GM18502 (cell line): ENCODE results near the gene GCLC.

Source experiments
- ATAC-seq: cut with Tn5 transposase; IDR thresholded peaks from one replicate; pipeline ENCODE4 v1.9.1; 2021; ENCODE audit warnings: mild to moderate bottlenecking; ENCODE audit not compliant: unreplicated experiment, poor library complexity

GCLC gene

GRCh38 chr6:53528107-53528506 lies 16.8 kb downstream of the GCLC start:
- ATAC-seq: no peak

DNA sequence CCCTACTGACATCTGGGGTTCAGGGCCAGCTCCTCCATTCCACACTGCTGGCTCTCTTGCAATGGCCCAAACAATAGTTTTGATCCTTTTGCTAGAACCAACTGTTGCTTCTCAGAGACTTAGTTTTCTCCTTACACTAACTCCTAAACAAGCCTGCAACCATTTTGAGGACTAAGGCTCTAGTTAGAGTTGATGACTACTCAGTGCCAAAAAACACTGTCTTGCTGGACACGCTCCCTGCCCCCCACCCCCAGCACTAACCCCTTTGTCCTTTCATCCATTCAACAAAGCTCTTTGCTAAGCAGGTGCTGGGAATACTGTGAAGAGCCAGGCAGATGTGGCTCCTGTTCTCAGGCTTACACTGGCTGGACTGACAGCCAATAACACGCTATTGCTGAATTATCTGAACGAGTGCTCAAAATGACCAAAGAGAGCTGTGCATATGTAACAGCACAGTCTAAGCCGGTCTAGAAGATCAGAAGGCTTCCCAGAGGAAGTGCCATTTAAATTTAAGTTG lies 17.6 kb downstream of the GCLC start:
- no peak for ATAC-seq

GRCh38 chr6:53526000-53526399 lies 18.9 kb downstream of the GCLC start:
- no peak for ATAC-seq

- no peak for ATAC-seq
Observed at GRCh38 chr6:53524455-53524815, 20.5 kb downstream of the GCLC start.

GRCh38 chr6:53523511-53524454 lies 21.1 kb downstream of the GCLC start:
- no peak for ATAC-seq

- ATAC-seq: no peak
Observed at GRCh38 chr6:53520320-53520928, 24.5 kb downstream of the GCLC start.

GRCh38 chr6:53518862-53519261 lies 26.0 kb downstream of the GCLC start:
- ATAC-seq: no peak

GRCh38 chr6:53517021-53517420 lies 27.9 kb downstream of the GCLC start:
- ATAC-seq: no peak

DNA sequence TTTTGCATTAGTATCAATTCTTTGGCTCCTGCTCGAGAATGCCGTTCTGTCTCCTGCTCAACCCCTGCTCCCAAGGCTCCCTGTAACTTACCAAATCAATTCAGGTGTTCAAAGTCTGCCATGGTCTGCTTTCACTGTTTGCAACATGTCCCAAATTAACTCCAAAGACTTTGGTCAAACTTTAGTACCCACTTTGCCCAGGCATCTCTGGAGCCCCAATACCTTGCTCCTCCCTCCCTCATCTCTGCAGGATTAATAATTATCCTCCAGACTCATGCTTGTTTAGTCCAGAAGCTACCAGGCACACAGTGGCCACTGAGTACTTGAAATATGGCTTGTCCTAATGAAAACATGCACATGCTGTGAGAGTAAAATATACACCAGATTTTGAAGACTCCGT lies 30.2 kb downstream of the GCLC start:
- ATAC-seq: no peak

DNA sequence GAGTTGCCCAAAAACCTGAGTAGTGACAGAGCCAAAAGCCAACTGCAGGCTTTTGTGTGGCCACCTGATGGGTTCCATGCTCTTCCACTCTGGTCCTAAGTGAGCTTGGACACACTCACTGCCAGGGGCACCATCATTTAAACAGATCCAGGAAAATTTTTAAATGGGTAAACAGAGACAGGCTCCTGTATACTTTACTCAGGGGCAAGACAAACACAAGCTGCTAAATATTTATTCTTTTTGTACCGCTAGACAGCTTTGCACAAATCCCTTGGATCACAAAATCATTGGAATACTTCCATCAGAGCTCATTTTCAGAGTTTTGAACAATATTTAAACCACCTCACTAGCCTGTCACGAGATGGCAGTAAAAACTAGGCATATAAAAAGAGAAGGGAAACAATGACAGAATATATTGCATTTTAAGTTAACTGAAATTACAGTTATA lies 31.4 kb downstream of the GCLC start:
- ATAC-seq: no peak

DNA sequence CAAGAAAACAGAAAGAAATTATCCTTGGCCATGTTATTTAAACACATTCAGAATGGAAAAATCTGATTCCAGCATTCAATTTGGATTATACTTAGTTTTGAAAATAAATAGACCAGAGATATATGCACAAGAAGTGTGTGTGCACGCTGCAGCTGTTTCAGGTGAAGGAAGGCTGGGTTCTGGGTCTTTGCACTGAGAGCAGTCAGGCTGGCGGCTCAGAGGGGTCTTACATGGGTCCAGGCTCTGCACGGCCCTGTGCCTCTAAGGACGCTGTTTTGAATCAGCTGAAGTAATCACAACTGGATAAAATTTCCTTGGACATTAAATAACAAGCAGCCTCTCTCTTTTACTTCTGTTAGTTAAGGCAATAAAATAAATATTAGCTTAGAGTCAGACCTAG lies 31.8 kb downstream of the GCLC start:
- no peak for ATAC-seq

- ATAC-seq: no peak
Observed at GRCh38 chr6:53512626-53513025, 32.3 kb downstream of the GCLC start.

GRCh38 chr6:53510746-53511145 lies 34.2 kb downstream of the GCLC start:
- ATAC-seq: no peak

DNA sequence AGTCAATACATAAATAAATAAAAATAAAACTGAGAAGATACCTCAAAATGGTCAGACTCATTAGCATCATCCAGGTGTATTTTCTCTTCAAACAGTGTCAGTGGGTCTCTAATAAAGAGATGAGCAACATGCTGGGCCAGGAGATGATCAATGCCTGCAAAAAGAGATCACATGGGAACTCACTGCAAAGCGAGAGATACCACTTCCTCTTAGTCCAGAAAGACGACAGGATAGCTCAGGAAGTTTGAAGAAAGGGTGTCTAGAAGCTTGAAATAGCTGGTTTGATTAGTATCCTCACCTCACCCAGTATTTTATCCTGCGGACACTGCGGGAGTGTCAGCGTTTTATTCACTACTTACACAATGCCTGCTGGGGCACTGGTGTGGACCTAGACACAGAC lies 38.0 kb downstream of the GCLC start:
- ATAC-seq: no peak

GRCh38 chr6:53504512-53504911 lies 40.4 kb downstream of the GCLC start:
- no peak for ATAC-seq

- no peak for ATAC-seq
Observed at GRCh38 chr6:53503060-53503459, 41.8 kb downstream of the GCLC start.

GRCh38 chr6:53501432-53501831 lies 43.5 kb downstream of the GCLC start:
- no peak for ATAC-seq

GRCh38 chr6:53500095-53500494 lies 44.8 kb downstream of the GCLC start:
- no peak for ATAC-seq

GRCh38 chr6:53499094-53499493 lies 45.8 kb downstream of the GCLC start:
- no peak for ATAC-seq

- ATAC-seq: no peak
Observed at GRCh38 chr6:53498649-53499048, 46.3 kb downstream of the GCLC start.

- no peak for ATAC-seq
Observed at GRCh38 chr6:53497905-53498304, 47.0 kb downstream of the GCLC start.
